ENCODE results near the gene PACC1. TPM values are rescaled to one million over a fixed set of nuclear protein-coding genes. Genes with fewer than 3 reads are reported as not detected.

Gene PACC1
- total RNA-seq, 1 experiment from 2014 or later, result 19.5 TPM

DNA sequence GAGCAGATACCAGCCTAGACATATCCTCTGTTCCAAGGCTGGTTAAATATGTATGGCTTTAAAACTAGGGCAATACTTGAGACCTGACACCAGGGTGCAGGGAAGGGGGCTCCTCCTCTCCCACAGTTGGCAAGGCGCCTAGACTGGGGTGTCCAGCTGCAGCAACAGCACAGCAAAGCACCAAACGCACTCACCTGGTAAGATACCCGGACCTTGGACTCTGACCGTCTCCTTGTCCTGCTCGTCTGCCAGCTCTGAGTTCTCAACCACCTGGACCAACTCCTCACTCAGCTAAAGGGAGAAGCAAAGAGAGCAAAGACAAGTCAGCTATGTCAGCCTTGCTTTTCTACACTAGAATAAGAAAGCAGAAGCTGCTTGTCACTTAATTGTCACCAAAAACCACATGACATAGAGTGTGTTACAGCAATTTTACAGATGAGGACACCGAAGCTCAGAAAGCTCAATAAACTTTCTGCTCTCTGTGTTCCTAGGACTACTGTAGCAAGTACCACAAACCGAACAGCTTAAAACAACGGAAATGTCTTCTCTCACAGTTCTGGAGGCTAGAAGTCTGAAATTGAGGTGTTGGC, 4.4 kb downstream of the PACC1 start (continued):
- TF ChIP-seq, protein P1, sequence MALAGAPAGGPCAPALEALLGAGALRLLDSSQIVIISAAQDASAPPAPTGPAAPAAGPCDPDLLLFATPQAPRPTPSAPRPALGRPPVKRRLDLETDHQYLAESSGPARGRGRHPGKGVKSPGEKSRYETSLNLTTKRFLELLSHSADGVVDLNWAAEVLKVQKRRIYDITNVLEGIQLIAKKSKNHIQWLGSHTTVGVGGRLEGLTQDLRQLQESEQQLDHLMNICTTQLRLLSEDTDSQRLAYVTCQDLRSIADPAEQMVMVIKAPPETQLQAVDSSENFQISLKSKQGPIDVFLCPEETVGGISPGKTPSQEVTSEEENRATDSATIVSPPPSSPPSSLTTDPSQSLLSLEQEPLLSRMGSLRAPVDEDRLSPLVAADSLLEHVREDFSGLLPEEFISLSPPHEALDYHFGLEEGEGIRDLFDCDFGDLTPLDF (CRISPR knock-in tag; IDR thresholded peaks at IDR 0.05), result no peak
- TF ChIP-seq MAX (CRISPR knock-in tag; IDR thresholded peaks at IDR 0.05), result no peak
- TF ChIP-seq ZMAT4 (CRISPR knock-in tag; IDR thresholded peaks at IDR 0.05), result no peak
- no peak for TF ChIP-seq ATF1 (CRISPR knock-in tag; IDR thresholded peaks at IDR 0.05)
- no peak for TF ChIP-seq MXD4 (CRISPR knock-in tag; IDR thresholded peaks at IDR 0.05; ENCODE audit: borderline replicate concordance)
- TF ChIP-seq FOXK1 (CRISPR knock-in tag; IDR thresholded peaks at IDR 0.05), result no peak
- TF ChIP-seq ZNF121 (CRISPR knock-in tag; IDR thresholded peaks at IDR 0.05), result no peak

DNA sequence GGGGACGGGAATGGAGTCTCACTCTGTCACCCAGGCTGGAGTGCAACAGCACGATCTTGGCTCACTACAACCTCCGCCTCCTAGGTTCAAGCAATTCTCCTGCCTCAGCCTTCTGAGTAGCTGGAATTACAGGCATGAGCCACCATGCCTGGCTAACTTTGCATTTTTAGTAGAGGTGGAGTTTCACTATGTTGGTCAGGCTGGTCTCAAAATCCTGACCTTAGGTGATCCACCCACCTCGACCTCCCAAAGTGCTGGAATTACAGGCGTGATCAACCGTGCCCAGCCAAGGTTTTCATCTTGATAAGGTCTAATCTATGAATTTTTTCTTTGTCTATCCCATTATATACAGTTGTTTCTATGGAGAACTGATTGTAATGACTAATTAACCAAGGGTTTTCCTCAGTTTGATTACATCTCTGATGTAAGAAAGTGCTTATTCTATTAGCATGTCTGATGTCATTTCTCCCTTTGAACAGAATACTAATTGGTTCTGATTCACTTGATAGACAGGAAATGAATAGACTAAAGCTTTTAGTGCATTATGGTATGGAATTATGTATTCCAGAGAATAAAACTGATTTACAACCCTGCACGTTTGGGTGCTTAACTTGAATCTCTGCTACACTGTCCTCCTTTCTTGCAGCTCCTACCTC, 11.9 kb downstream of the PACC1 start:
- H3K27me3 Mint-ChIP-seq (ENCODE audit: low read depth), result no peaks in the 10 kb centered on the region; the same call in 1 of the 2 replicates
- H3K27ac Mint-ChIP-seq, result no peak overlapping the region
- ChIA-PET CTCF (no interaction called here), POLR2A (no interaction called here)
- peaks cover 11% of the 10 kb centered on the region for H3K9me3 Mint-ChIP-seq
- TF ChIP-seq ZBTB21 (CRISPR knock-in tag; IDR thresholded peaks at IDR 0.05; ENCODE audit: borderline replicate concordance), result no peak
- no peak for TF ChIP-seq FOXP4 (CRISPR knock-in tag; IDR thresholded peaks at IDR 0.05)
- TF ChIP-seq EMX1 (CRISPR knock-in tag; IDR thresholded peaks at IDR 0.05), result no peak
- no peak for TF ChIP-seq ZNF425 (CRISPR knock-in tag; conservative IDR thresholded peaks at IDR 0.05)
- TF ChIP-seq, protein P2, sequence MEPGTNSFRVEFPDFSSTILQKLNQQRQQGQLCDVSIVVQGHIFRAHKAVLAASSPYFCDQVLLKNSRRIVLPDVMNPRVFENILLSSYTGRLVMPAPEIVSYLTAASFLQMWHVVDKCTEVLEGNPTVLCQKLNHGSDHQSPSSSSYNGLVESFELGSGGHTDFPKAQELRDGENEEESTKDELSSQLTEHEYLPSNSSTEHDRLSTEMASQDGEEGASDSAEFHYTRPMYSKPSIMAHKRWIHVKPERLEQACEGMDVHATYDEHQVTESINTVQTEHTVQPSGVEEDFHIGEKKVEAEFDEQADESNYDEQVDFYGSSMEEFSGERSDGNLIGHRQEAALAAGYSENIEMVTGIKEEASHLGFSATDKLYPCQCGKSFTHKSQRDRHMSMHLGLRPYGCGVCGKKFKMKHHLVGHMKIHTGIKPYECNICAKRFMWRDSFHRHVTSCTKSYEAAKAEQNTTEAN (CRISPR knock-in tag; IDR thresholded peaks at IDR 0.05), result no peak
- no peak for TF ChIP-seq ERG (CRISPR knock-in tag; IDR thresholded peaks at IDR 0.05)
- no peak for TF ChIP-seq PRDM15 (CRISPR knock-in tag; IDR thresholded peaks at IDR 0.05)
- no peak for TF ChIP-seq ETV6 (CRISPR knock-in tag; IDR thresholded peaks at IDR 0.05)
- no peak for TF ChIP-seq ATF3 (CRISPR knock-in tag; conservative IDR thresholded peaks at IDR 0.05)
- H3K4me1 Mint-ChIP-seq, result no peaks in the 10 kb centered on the region
- no peak overlapping the region for H3K4me3 Mint-ChIP-seq
- ATAC-seq (no peak), DNase-seq (ENCODE audit: low spot score) (no peak)
- H3K36me3 Mint-ChIP-seq, result peaks cover 73% of the 10 kb centered on the region
